ENCODE data around the gene ADRA2B.
"Not testable (repeated sequence)": the region's sequence is repeated elsewhere in the genome, so short reads cannot be mapped to it uniquely, and the experiment has no call there.

The ADRA2B gene

DNA sequence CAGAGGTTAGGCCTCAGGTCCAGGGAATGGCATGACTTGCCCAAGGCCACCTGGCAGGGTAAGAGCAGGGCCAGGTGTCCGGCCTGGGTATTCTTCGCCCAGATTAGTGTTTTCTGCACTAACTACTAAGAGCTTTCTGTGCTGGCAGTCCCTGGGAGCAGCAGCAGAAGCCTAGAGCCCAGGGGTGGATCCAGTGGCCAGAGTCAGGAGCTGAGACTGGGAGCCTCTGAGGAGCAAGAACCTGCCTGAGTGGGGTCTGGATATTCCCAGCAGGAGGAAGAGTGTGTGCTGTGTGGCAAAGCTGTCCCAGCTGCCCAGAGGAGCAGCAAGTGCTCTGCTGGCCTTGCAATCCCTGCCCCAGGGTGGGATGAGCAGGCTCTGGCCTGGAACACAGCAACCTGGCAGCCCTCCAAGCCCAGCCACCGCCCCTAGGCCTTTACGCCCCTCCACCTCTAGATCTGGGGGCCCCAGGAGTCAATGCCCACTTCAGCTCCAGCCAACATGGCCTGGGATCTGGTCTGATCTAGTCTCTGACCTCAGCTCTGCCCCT is 50.9 kb downstream of the ADRA2B start:
- in situ Hi-C loops (cut with MboI; ENCODE audit: low pct_unique_long_range_greater_than_20kb, low sequenced_read_pairs), result no loop called here
- no peak for DNase-seq

DNA sequence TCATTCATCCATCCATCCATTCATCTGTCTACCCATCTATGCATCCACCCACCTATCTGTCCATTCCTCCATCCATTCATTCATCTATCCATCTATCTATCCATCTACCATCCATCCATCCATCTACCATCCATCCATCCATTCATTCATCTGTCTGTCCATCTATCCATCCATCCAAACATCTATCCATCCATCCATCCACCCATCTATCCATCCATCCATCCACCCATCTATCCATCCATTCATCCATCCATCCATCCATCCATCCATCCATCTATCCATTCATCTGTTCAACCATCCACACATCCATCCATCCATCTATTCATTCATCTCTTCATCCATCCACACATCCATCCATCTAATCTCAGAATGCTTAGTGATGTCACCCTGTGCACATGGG is 51.6 kb downstream of the ADRA2B start:
- DNase-seq; in situ Hi-C loops (cut with MboI; ENCODE audit: low pct_unique_long_range_greater_than_20kb, low sequenced_read_pairs): not testable (repeated sequence)

DNA sequence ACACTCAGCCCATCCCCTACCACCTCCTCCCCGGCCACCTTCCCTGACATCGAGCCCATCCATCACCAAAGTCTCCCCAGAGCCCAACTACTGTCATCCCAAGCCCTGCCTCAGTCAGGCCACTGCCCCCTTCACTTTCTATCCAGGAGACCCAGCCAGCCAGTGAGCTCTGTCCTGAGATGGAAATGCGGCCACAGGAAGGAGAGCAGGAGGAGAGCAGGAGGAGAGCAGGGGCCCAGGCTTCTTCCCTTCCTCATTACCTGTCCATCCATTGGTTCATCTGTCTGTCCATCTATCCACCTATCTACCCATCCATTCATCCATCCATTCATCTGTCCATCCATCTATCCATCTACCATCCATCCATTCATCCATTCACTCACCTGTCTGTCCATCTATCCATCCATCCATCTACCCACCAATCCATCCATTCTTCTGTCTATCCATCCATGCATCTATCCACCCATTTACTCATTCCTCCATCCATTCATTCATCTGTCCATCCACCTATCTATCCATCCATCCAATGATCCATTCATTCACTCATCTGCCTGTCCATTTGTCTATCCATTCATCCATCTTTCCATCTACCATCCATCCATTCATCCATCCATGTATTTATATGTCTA is 52.2 kb downstream of the ADRA2B start:
- in situ Hi-C loops (cut with MboI; ENCODE audit: low pct_unique_long_range_greater_than_20kb, low sequenced_read_pairs), result not testable (repeated sequence)

DNA sequence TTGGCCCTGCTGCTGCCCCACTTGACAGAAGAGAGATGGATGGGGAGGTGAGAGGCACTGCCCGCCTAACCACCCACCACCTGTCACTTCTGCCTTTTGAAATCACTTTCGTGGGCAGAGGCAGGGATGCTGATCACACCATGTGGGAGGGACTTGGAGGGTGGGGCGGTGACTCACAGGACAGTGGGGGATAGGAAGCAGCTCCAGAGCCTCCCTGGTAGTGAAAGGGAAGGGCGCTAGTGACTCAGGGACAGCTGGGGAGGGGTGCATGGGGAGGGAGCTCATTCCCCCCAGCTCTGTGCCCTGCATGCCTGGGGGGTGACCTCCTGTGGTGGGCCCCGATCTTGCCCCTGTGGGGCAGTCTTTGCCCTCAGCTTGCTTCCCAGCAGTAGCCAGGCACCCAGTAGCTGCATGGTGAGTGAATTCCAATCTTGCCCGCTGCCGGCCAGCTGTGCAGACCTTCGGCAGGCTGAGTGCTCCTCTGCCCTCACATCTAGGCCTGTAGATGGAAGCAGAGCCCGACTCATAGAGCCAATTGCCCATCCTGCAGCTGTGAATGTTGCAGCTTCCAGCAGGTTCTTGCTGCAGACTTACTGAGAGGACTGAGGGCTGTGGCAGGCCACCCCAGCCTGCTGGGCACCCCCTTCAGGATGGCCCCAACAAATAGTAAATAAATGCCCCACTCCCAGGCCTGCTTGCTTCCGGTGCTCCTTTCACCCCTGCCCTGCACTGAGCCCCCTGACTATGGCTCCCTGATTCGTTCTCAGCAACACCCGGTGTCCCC is 53.1 kb downstream of the ADRA2B start:
- in situ Hi-C loops (cut with MboI; ENCODE audit: low pct_unique_long_range_greater_than_20kb, low sequenced_read_pairs), result not testable (repeated sequence)
- DNase-seq, result peak; percentile 1

More for the DNA sequence above, 52.2 kb downstream of the ADRA2B start:
- not testable (repeated sequence) for DNase-seq
